H9 (cell line): ENCODE data around the gene TMPRSS5. TPM values are rescaled to one million over a fixed set of nuclear protein-coding genes. Genes with fewer than 3 reads are reported as not detected.

ENCODE experiments used
- DNase-seq: peaks from one replicate; pipeline ENCODE4 v3.0.0-alpha.2; 2017
- H2AFZ ChIP-seq: one replicate; pipeline ENCODE4 v1.6.1; 2013; ENCODE audit warnings: mild to moderate bottlenecking, low read length, control low read depth, moderate library complexity
- H2AK5ac ChIP-seq: 2 replicates; pipeline ENCODE4 v1.6.1; 2013; ENCODE audit warnings: low read length, control low read depth, mixed read lengths; ENCODE audit not compliant: insufficient read length
- H2BK120ac ChIP-seq: one replicate; pipeline ENCODE4 v1.6.1; 2013; ENCODE audit warnings: low read depth, mild to moderate bottlenecking, low read length, control low read depth, inconsistent platforms; ENCODE audit not compliant: poor library complexity, severe bottlenecking
- H2BK12ac ChIP-seq: 2 replicates; pipeline ENCODE4 v1.6.1; 2013; ENCODE audit warnings: low read length, control low read depth, mixed read lengths, low read depth; ENCODE audit not compliant: insufficient read length
- H2BK15ac ChIP-seq: 2 replicates; pipeline ENCODE4 v1.6.1; 2013; ENCODE audit warnings: low read depth, low read length, control low read depth
- H2BK20ac ChIP-seq: one replicate; pipeline ENCODE4 v1.6.1; 2013; ENCODE audit warnings: low read depth, mild to moderate bottlenecking, low read length, control low read depth, inconsistent platforms; ENCODE audit not compliant: poor library complexity, severe bottlenecking
- H2BK5ac ChIP-seq: 2 replicates; pipeline ENCODE4 v1.6.1; 2013; ENCODE audit warnings: low read length, control low read depth, mixed read lengths; ENCODE audit not compliant: insufficient read length
- H3K14ac ChIP-seq: 2 replicates; pipeline ENCODE4 v1.6.1; 2013; ENCODE audit warnings: low read length, control low read depth; ENCODE audit not compliant: insufficient read depth
- H3K18ac ChIP-seq: 2 replicates; pipeline ENCODE4 v1.6.1; 2013; ENCODE audit warnings: low read depth, mild to moderate bottlenecking, mixed read lengths, low read length, control low read depth; ENCODE audit not compliant: insufficient read length
- H3K23ac ChIP-seq: 2 replicates; pipeline ENCODE4 v1.6.1; 2013; ENCODE audit warnings: low read length, control low read depth, mixed read lengths, low read depth; ENCODE audit not compliant: insufficient read length
- H3K23me2 ChIP-seq: 2 replicates; pipeline ENCODE4 v1.6.1; 2013; ENCODE audit warnings: low read depth, mild to moderate bottlenecking, mixed read lengths, low read length, control low read depth; ENCODE audit not compliant: insufficient read length, poor library complexity, severe bottlenecking
- H3K27ac ChIP-seq: 2 replicates; pipeline ENCODE4 v1.5.1; 2013; ENCODE audit warnings: low read length, control low read depth, mixed read lengths, low read depth; ENCODE audit not compliant: insufficient read length
- H3K27me3 ChIP-seq: 2 replicates; pipeline ENCODE4 v1.6.1; 2013; ENCODE audit warnings: low read length, control low read depth, inconsistent platforms; ENCODE audit not compliant: insufficient read depth
- H3K4ac ChIP-seq: 2 replicates; pipeline ENCODE4 v1.6.1; 2013; ENCODE audit warnings: low read depth, mild to moderate bottlenecking, control low read depth, inconsistent platforms, low read length, moderate library complexity
- H3K4me1 ChIP-seq: 2 replicates; pipeline ENCODE4 v1.6.1; 2013; ENCODE audit warnings: low read length, control low read depth, inconsistent platforms; ENCODE audit not compliant: insufficient read depth
- H3K4me2 ChIP-seq: 2 replicates; pipeline ENCODE4 v1.6.1; 2013; ENCODE audit warnings: low read length, control low read depth, mixed read lengths; ENCODE audit not compliant: insufficient read length, insufficient read depth
- H3K56ac ChIP-seq: 2 replicates; pipeline ENCODE4 v1.6.1; 2013; ENCODE audit warnings: low read depth, mild to moderate bottlenecking, mixed read lengths, low read length, control low read depth; ENCODE audit not compliant: insufficient read length
- H3K79me1 ChIP-seq: 2 replicates; pipeline ENCODE4 v1.6.1; 2013; ENCODE audit warnings: low read depth, mild to moderate bottlenecking, moderate library complexity, low read length, control low read depth, inconsistent platforms; ENCODE audit not compliant: insufficient read depth, poor library complexity, severe bottlenecking
- H3K79me2 ChIP-seq: 2 replicates; pipeline ENCODE4 v1.6.1; 2013; ENCODE audit warnings: low read length, control low read depth, inconsistent platforms; ENCODE audit not compliant: insufficient read depth
- H3K9ac ChIP-seq: 2 replicates; pipeline ENCODE4 v1.6.1; 2013; ENCODE audit warnings: low read length, control low read depth, mixed read lengths; ENCODE audit not compliant: insufficient read length; ENCODE audit errors: extremely low read depth
- H3K9me3 ChIP-seq: one replicate; pipeline ENCODE4 v1.6.1; 2013; ENCODE audit warnings: low read depth, low read length, inconsistent platforms; ENCODE audit not compliant: control insufficient read depth
- H3T11ph ChIP-seq: one replicate; pipeline ENCODE4 v1.6.1; 2013; ENCODE audit warnings: mild to moderate bottlenecking, low read length, control low read depth, inconsistent platforms
- H4K20me1 ChIP-seq: one replicate; pipeline ENCODE4 v1.6.1; 2013; ENCODE audit not compliant: control insufficient read depth, insufficient read length, insufficient read depth
- H4K5ac ChIP-seq: 2 replicates; pipeline ENCODE4 v1.6.1; 2013; ENCODE audit warnings: low read depth, mild to moderate bottlenecking, mixed read lengths, low read length, control low read depth; ENCODE audit not compliant: insufficient read length
- H4K8ac ChIP-seq: replicated peaks from 2 replicates; pipeline ENCODE4 v1.6.1; 2013; ENCODE audit warnings: low read length, control low read depth, mixed read lengths, low read depth; ENCODE audit not compliant: insufficient read length
- H4K91ac ChIP-seq: 2 replicates; pipeline ENCODE4 v1.6.1; 2013; ENCODE audit warnings: low read depth, mild to moderate bottlenecking, moderate library complexity, mixed read lengths, low read length, control low read depth; ENCODE audit not compliant: insufficient read length
- H3K27ac Mint-ChIP-seq, 3 experiments: 2 replicates in 2 of 3; 3 replicates in 1 of 3; pipeline ENCODE4 v1.8.0; 2020 to 2021; ENCODE audit warnings: mixed read lengths in 3 of 3, mild to moderate bottlenecking in 1 of 3, moderate library complexity in 1 of 3
- H3K27me3 Mint-ChIP-seq: 2 replicates; pipeline ENCODE4 v1.8.0; 2021; ENCODE audit warnings: low read depth, mild to moderate bottlenecking, moderate library complexity, mixed read lengths
- H3K36me3 Mint-ChIP-seq, 3 experiments: 2 replicates in 2 of 3; 3 replicates in 1 of 3; pipeline ENCODE4 v1.8.0; 2020 to 2021; ENCODE audit warnings: low read depth in 3 of 3, mixed read lengths in 3 of 3; ENCODE audit not compliant: insufficient read depth in 1 of 3
- H3K4me1 Mint-ChIP-seq, 2 experiments: 2 replicates each; pipeline ENCODE4 v1.8.0; 2020; ENCODE audit warnings: mixed read lengths in 2 of 2
- H3K4me3 Mint-ChIP-seq, 2 experiments: 2 replicates in 1 of 2; 3 replicates in 1 of 2; pipeline ENCODE4 v1.8.0; 2020 to 2021; ENCODE audit warnings: mild to moderate bottlenecking in 2 of 2, mixed read lengths in 2 of 2, moderate library complexity in 1 of 2
- H3K9me3 Mint-ChIP-seq, 2 experiments: 2 replicates in 1 of 2; 3 replicates in 1 of 2; pipeline ENCODE4 v1.8.0; 2020; ENCODE audit warnings: mild to moderate bottlenecking in 2 of 2, mixed read lengths in 2 of 2, moderate library complexity in 1 of 2
- WGBS: extraction: QIAGEN DNeasy Blood & Tissue Kit; methylation state at CpG from one replicate; pipeline ENCODE4 v1.1.7; 2013; ENCODE audit warnings: missing lambda C conversion rate, low lambda C conversion rate, mixed read lengths; ENCODE audit not compliant: insufficient read length; ENCODE audit errors: extremely low coverage; 5-methylcytosine and 5-hydroxymethylcytosine counted together
- total RNA-seq: library from RNA; stranded (reverse); gene quantifications from 2 replicates; pipeline ENCODE4 v1.2.1, GENCODE V29; 2021
- TF ChIP-seq, protein P1 (sequence below): fragments of 200-600 bp; sonication (generic); conservative IDR thresholded peaks from 3 replicates; pipeline ENCODE4 v1.8.0; 2021; ENCODE audit warnings: antibody characterized with exemption, mild to moderate bottlenecking

The TMPRSS5 gene
- total RNA-seq, 1 experiment from 2014 or later = 0.37 TPM

DNA sequence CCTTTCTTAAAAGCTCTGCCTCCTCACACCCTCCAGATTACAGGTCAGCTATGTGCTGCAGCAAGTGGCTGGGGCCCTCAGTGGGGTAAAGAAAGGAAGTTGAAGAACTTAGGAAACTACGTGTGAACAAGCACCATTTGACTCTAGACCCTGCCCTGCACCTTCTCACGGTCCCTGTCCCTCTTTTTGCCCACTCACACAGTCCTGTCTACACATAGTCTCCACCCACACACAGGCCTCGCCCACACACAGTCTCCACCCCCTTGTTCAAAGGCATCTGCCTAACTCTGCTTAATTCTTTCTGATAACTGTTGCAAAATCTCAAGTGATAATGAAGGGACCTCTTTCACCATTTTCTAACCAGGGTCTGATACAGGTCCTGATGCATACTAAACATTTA, 59.0 kb downstream of the TMPRSS5 start:
- no peak overlapping the region for H3K14ac ChIP-seq
- H4K20me1 ChIP-seq = no peaks in the 10 kb centered on the region
- no peak overlapping the region for H3K4me2 ChIP-seq
- H2BK12ac ChIP-seq = no peak overlapping the region
- H2BK5ac ChIP-seq = no peak overlapping the region
- H2BK15ac ChIP-seq = no peak overlapping the region
- no peaks in the 10 kb centered on the region for H3K23me2 ChIP-seq
- no peak overlapping the region for H3T11ph ChIP-seq
- H3K4me3 Mint-ChIP-seq = no peak overlapping the region
- no peak overlapping the region for H3K4ac ChIP-seq
- no CpG with 5 or more reads among the region's 3 CpGs for WGBS
- peaks cover 11% of the 10 kb centered on the region for H3K9me3 ChIP-seq
- peaks cover 16 to 22% of the 10 kb centered on the region in 2 experiments for H3K9me3 Mint-ChIP-seq
- H3K27ac ChIP-seq = no peak overlapping the region
- H3K56ac ChIP-seq = no peak overlapping the region
- H3K27ac Mint-ChIP-seq = no peak overlapping the region
- H2BK20ac ChIP-seq = no peak overlapping the region
- no peak for DNase-seq
- H3K18ac ChIP-seq = no peak overlapping the region
- peaks cover 3 to 7% (median 7%) of the 10 kb centered on the region in 3 experiments; a peak in 6 of 7 replicates for H3K36me3 Mint-ChIP-seq
- H2AFZ ChIP-seq = no peak overlapping the region
- no peak overlapping the region for H3K9ac ChIP-seq
- H3K79me1 ChIP-seq = no peaks in the 10 kb centered on the region
- H2AK5ac ChIP-seq = no peak overlapping the region
- no peaks in the 10 kb centered on the region for H3K27me3 ChIP-seq
- H3K27me3 Mint-ChIP-seq = peaks cover 21% of the 10 kb centered on the region
- H4K8ac ChIP-seq = no peak overlapping the region
- H4K5ac ChIP-seq = no peak overlapping the region
- no peaks in the 10 kb centered on the region for H3K4me1 Mint-ChIP-seq
- no peak overlapping the region for H3K23ac ChIP-seq
- no peak overlapping the region for H4K91ac ChIP-seq
- TF ChIP-seq, protein P1, sequence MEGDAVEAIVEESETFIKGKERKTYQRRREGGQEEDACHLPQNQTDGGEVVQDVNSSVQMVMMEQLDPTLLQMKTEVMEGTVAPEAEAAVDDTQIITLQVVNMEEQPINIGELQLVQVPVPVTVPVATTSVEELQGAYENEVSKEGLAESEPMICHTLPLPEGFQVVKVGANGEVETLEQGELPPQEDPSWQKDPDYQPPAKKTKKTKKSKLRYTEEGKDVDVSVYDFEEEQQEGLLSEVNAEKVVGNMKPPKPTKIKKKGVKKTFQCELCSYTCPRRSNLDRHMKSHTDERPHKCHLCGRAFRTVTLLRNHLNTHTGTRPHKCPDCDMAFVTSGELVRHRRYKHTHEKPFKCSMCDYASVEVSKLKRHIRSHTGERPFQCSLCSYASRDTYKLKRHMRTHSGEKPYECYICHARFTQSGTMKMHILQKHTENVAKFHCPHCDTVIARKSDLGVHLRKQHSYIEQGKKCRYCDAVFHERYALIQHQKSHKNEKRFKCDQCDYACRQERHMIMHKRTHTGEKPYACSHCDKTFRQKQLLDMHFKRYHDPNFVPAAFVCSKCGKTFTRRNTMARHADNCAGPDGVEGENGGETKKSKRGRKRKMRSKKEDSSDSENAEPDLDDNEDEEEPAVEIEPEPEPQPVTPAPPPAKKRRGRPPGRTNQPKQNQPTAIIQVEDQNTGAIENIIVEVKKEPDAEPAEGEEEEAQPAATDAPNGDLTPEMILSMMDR = no peak
- no peaks in the 10 kb centered on the region for H3K79me2 ChIP-seq
- H2BK120ac ChIP-seq = no peak overlapping the region
- H3K4me1 ChIP-seq = no peaks in the 10 kb centered on the region
